GM18873 (cell line): ENCODE measurements around the gene PTPRG.

Source experiments
- ATAC-seq: cut with Tn5 transposase; IDR thresholded peaks from one replicate; pipeline ENCODE4 v1.9.1; 2021; ENCODE audit warnings: mild to moderate bottlenecking, moderate library complexity, moderate number of reproducible peaks; ENCODE audit not compliant: unreplicated experiment, low FRiP score

PTPRG gene

GRCh38 chr3:62145086-62145757 is 583.9 kb downstream of the PTPRG start:
- no peak for ATAC-seq

- no peak for ATAC-seq
These were observed 588.2 kb downstream of the PTPRG start for GRCh38 chr3:62149539-62149938.

- ATAC-seq: no peak
These were observed 588.6 kb downstream of the PTPRG start for GRCh38 chr3:62149962-62150361.

DNA sequence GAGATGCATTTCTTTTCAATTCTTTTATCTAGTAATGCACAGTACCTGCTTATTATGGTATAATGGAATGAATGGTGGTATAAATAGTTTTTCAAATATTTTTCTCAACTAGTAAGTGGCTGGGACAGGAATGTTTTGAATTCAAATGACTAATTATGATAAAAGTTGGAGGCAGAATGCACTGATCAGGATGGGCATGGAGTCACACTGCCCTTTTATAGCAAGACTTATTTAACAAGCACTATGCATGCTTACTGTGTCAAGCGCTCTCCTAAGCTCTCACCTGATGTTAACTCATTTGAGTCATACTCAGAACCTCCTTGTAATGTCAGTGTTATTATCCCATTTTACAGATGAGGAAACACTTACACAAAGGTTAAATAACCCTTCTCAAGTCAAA is 590.2 kb downstream of the PTPRG start:
- no peak for ATAC-seq

- ATAC-seq: no peak
These were observed 591.9 kb downstream of the PTPRG start for GRCh38 chr3:62153231-62153630.

DNA sequence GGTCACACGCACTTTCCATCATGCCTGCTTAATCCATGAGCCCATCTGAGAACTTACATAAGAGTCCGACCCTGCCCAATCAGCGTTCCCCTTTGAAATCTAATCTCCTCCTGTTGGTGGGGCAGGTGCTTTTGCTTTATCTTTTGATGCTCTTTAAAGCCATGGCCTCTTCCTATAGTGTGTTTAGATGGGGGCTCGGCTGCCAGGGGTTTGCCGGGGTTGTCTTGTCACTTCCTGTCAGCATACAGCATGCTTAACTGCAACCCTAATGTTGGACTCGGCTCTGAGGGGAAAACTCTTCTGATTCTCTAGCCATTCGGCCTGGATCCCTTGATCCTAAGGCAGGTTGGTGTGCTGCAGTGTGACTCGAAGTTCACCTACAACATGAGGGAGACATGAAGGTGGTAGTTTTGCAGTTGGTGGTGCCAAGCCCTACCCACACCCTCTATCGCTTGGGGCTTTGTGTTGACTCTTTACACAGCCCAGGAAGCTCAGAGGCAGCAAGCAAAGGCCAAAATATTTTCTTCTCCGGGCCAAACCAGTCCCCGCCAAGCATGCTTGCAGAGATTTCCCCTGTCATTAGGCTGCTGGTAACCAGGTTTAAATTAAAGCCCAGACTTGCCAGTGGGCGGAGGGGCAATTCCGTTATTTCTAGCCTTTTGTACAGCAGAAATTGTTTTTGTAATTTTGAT is 593.2 kb downstream of the PTPRG start:
- ATAC-seq: no peak

- no peak for ATAC-seq
These were observed 597.8 kb downstream of the PTPRG start for GRCh38 chr3:62159056-62159708.

GRCh38 chr3:62159709-62160092 is 598.3 kb downstream of the PTPRG start:
- ATAC-seq: no peak

GRCh38 chr3:62161371-62161770 is 600.0 kb downstream of the PTPRG start:
- no peak for ATAC-seq

DNA sequence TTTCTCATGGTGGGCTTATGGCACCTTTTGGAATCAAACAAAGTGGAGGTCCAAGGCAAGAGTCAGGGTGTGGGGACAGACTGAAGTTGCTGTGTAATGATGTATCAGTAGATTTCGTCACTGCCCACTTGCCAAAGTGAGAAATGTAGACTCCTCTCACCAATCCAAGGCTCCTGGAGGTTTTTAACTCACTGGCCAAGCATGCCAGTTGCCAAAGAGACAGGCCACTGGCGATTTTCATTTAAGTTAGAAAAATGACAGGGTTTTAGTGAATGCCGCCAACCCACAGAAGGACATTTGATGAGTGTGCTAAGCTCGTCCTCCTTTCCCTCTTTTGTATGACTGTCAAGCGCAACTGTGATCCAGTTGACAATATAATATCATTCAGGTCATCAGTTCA is 602.8 kb downstream of the PTPRG start:
- ATAC-seq: no peak

- no peak for ATAC-seq
These were observed 603.4 kb downstream of the PTPRG start for GRCh38 chr3:62164746-62165145.

DNA sequence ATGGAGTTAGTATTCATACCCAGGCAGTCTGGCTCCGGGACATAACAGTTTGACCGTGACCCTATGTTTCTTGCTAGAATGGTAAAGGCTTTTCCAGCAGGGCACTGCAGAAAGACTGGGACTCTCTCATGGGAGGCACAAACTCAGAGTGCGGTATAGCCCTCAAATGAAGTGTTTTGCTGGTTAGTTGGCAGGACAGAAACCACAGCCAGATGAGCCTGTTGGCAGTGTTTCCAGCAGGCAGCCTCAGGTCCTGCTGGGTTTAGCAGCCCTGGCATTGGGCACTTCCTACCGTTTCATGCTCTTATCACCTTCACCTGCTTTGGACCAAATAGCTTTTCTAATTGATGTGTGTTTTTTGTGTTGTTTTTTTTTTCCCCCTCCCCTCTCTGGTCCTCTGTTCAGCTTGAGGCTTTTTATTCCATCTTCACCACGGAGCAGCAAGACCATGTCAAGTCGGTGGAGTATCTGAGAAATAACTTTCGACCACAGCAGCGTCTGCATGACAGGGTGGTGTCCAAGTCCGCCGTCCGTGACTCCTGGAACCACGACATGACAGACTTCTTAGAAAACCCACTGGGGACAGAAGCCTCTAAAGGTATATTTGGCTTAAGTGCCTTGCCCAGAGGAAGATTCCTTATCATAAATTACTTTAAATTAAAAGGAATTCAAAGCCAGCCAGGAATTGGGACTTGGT is 606.3 kb downstream of the PTPRG start:
- ATAC-seq: no peak

DNA sequence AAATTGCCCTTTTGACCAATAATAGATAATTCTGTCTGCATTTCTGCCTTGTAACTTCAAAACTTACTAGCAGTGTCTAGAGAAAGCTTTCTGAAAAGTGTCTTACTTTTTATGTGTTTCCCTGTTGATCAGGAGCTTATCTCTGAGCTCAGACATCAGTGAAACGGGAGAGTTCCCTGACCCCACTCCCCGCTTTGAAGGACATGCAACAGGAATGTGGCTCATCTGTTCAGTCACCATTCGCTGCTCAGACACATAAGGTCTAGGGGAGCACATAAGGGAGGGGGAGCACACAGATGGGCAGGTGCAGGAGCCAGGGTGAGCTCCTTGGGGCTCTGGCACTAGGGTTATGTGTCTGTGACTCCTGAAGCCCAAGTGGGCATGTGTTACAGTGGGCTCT is 607.0 kb downstream of the PTPRG start:
- ATAC-seq: no peak

DNA sequence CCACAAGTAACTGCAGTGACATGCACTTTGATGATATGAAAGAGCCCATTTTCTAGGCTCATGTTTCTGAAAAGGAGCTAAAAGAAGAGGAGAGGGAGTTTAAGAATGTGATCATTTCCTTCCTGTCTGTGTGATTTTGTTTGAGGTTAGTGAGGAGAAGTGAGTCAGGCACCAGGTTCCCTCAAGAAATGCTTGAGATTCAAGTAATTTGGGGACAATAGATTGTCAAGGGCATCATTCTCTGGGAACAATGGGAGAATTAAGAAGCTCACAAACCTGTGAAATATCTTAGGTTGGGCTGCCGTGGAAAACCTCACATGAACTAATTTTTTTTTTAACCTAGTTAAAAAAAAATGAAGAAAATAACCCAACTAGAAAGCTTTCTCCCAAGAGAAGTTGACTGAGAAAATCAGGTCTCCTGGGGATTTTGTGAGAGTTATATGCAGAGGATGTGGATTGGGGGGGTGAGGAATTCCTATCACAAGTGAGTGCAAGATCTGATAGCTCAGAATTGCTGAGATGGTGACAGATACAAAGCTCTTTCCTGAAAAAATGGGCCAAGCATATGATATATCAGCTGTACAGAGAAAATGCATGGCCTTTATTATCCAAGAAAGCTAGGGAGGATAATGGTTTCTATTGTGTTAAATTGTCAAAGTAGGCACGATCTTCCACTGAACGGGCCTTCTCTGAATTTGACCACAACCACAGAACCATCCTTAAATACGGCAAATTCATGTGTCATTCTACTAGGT is 608.7 kb downstream of the PTPRG start:
- ATAC-seq: no peak

DNA sequence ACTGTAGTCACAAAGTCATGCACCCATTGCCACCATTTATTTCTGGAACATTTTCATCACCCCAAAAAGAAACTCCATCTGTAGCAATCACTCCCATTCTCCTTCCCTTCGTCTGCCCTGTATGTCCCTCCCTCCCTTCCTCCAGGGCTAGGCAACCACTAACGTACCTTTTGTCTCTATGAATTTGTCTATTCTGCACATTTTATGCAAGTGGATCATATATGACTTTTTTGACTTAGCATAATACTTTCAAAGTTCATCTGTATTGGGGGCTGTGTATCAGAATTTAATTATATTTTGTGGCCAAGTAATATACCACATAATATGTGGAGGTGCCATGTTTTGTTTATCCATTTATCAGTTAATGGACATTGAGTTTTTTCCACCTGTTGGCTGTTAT is 610.4 kb downstream of the PTPRG start:
- no peak for ATAC-seq

DNA sequence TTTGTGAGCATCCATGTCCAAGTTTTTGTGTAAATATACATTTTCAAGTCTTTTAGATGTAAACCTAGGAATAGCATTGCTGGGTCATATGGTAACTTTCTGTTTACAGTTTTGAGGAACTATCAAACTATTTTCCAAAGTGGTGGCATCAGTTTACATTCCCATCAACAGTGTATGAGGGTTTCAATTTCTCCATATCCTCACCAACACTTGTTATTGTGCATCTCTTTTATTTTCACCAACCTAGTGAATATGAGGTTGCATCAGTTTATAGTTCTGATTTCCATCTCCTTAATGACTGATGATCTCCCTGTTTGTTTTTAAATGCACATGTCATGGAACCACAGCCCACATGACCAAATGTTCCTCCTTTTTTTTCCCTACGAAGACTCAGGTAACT is 610.8 kb downstream of the PTPRG start:
- no peak for ATAC-seq

DNA sequence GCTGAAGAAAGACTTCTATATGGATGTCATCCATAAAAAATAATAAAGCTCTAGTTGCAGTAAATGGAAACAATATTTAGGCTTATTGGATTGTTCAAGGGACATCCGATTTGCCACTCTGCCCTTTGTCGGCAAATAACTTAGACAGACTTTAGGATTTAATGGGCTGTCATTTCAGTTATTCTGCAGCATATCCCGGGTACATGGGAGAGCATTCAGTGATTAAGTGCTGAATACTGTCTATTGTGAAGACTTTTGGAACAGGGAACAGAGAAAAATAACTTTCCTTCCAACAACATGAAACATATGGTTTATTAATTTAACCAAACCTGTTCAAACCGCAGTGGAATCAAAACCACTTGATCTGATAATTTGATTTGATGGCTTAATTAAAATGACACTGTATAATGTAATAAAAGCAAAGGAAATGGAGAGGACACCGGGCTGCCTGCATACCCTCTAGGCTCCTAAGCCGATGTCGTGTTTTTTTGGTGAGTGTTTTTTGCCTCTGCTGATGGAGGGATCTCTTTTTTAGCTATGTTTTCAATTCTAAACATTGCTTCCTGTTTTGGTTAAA is 612.7 kb downstream of the PTPRG start:
- no peak for ATAC-seq

DNA sequence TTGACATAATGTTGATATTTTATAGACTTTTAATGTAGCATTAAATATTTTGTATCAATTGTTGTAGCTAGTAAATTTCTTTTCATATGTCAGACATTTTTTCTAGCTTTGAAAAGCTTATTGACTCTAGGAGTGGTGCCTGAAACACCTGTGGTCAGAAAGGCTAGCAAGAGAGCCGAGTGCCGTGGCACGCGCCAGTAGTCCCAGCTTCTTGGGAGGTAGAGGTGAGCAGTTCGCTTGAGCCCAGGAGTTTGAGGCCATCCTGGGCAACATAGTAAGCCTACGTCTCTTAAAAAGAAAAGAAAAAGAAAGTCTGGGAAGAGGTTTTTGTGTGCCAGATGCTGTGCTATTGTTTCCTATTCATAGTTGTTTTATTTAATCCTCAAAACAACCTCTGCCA is 613.8 kb downstream of the PTPRG start:
- ATAC-seq: no peak

DNA sequence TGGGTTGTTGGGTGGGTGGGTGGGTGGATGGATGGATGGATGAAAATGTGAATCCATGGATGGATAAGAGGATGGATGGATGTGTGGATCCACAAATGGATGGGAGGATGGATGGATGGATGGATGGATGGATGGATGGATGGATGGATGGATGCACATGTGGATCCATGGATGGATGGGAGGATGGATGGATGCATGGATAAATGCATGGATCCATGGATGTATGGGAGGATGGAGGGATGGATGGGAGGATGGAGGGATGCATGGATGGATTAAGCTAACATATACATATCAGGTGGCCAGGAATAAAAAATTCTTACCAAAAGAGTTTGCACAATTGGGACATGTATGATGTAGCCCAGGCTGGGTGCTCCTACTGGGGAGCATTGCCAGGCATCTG is 616.7 kb downstream of the PTPRG start:
- no peak for ATAC-seq
